GM04503 (cell line): ENCODE results near the gene GPR137B.
"Not testable (repeated sequence)": the region's sequence is repeated elsewhere in the genome, so short reads cannot be mapped to it uniquely, and the experiment has no call there.

Experiments
- DNase-seq: peaks from one replicate; pipeline ENCODE4 v3.0.0-alpha.2; 2012; ENCODE audit warnings: low read depth

GPR137B gene

DNA sequence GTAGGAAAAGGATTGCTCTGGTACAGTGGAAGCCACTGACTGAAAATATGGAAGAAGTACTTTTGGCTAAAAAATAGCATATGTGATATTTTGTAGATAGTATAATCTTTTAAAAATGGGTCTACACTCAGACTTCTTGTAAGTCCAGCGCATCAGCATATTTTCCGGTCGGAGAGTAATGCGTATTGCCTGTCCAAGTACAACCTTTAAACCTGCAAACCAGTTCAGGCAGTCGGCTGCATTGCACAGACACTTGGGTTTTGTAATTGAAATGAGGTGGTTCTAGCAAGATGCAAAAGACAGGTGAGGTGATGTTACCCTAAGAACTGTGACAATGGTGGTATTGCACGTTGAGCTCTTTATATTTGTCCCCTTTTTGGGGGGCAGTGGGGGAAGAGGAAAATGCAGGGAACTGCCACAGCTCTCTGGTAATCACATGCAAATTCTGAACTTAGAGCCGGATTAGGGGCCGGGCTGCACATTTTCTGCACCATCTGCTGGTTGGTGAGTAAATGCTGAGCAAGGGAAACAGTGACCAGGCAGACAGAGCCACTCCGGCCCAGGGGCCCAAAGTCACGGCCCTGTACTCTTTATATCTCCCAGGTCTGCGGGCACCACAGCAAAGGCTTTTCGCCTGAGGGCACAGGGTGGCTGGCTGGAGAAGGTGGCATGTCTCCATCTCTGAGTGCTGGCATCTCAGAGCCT is 2.3 kb downstream of the GPR137B start:
- DNase-seq, result no peak

DNA sequence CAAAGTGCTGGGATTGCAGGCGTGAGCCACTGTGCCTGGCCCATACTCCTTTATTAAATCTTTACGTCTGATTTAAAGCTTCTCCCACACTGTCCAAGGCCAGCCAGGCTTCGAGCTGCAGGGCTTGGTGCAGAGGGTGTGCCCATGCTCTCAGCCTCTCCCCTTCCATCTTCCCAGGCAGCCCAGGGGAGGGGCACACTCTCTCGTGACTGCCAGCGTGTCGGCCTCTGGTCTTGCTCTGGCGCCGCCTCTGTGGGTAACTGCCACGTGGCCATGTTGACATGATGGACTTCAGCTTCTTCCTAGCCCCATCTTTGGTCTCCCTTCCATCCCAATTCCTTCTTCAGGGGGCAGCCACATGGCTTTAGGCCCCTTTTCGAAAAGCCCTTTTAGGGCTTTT is 4.7 kb downstream of the GPR137B start:
- DNase-seq, result no peak

DNA sequence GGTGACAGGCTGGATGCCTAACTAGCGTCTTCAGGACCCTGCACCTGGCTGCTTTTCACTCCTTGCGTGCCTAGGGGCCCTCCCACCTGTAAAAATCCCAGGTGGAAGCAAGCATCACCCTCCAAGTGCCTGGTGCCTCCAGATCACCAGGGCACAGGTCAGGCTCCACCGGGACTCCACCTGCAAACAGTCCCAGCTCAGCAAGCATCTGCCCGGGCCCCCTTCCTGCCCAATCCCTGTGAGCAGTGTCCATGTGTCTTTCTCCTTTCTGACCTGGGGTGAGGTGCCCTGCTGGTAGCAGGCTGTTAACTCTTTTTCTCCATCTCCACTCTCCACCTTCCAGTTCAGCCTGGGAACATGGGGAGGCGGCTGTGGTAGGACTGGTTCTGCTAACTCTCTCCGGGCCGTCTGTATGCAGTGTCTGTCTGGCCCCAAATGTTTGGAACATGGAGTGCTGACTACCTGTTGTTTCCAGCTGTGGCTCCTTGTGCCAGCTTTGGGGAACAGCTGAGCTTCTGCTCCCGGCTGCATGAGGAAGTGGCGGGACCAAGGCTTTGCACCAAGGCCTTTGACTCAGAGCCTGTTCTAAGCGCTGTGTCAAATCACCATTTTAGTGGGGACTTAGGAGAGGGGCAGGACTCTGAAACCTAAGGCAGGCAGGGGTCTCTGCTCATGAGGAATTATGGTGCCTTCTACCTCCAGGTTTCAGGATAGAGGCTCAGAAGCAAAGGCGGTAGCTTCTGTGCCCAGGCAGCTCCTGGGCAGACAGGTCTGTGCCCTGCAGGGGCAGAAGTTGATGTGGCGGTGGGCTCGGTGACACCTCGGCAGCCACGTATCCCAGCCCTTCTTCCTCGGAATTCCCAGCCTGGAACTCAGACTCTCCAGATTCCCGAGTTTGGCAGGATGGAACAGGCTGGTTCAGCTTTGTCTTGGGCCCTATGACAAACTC is 5.5 kb downstream of the GPR137B start:
- no peak for DNase-seq

DNA sequence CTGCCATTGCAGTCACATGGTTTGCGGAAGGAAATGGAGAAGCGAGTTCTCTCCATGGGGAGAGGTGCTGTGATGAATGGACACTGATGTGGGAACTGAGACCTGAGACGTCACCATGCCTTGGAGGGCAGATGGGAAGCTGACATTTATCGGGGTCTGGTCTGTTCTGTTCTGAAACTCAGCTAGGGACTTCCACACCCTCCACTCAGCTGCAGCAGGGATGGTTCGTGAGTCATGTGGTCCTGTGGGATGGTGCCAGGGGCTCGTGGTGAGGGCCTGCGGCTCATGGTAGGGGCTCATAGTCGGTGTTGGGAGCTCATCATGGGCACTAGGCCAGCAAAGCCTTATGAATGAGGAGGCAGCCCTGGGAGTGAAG is 6.1 kb downstream of the GPR137B start:
- DNase-seq, result no peak

DNA sequence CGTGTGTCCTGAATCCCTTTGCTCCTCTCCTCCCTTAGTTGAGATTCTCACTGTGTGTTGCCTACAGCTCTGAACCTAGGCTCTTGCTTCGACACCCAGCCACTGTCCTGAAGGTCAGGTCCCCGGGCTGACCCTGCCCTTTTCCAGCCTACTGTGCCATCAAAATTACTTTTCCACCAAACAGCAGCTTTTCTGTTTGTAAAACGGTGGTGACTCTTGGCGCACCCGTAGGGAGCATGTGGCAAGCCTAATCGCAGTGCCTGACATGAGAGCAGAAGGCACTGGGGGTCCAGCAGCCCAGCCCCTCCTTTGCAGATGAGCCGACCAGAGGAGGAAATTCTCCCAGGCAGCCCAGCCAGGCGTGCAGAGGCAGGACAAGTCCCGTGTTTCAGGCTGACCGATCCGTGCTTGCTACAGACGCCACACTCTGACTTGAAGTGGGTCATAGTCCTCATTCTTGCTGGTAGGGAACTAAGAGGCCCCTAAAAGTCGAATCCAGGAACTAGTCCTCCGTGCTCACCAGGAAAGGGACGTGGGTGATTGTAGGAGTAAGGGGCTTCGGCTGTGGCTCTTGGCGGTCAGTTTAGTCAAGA is 6.8 kb downstream of the GPR137B start:
- no peak for DNase-seq

DNA sequence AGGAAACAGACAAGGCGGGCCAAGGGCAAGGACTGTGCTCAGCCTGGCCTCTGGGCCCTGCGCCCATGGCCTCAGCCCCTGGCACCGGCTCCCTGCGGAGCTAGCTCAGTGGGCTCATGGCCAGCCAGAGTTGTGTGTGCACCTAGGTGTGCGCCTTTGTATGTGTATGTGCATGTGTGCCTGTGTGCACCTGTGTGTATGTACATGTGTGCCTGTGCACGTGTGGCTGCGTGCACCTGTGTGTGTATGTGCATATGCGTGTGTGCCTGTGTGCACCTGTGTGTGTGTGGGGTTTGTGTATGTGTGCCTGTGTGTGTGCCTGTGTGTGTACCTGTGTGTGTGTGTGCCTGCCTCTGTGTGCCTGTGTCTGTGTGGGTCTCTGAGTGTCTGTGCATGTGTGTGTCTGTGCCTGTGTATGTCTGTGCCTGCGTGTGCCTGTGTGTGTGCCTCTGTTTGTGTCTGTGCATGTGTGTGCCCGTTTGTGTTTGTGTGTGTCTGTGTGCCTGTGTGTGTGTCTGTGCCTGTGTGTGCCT is 7.4 kb downstream of the GPR137B start:
- DNase-seq, result no peak

DNA sequence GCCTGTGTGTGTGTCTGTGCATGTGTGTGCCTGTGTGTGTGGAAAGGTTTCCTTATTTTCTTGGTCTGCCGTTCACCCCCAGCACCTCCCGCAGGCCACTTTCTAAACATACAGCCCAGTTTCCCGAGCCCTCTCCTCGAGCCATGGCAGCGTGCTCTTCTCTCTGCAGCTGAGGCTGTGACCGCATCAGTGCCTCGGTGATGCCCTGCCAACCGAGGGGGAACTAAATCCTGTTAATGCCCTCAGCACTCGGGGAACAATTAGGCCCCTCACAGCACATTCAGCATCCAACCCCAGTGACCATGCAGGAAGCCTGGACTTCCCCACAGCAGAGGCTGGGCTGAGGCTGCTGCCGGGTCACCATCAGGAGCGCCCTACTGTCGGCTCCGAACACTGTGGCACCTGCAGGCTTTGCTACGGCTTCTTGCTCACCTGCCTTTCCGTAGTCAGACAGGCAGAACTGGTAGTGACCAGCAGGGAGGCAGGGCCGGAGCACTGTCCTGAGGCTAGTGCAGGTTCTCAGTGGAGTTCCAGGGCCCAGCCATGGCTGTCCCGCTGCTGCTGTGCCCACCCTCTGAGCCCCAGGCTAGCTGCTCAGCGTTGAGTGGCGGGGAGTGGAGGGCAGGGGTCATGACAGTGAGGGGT is 8.1 kb downstream of the GPR137B start:
- DNase-seq, result no peak

DNA sequence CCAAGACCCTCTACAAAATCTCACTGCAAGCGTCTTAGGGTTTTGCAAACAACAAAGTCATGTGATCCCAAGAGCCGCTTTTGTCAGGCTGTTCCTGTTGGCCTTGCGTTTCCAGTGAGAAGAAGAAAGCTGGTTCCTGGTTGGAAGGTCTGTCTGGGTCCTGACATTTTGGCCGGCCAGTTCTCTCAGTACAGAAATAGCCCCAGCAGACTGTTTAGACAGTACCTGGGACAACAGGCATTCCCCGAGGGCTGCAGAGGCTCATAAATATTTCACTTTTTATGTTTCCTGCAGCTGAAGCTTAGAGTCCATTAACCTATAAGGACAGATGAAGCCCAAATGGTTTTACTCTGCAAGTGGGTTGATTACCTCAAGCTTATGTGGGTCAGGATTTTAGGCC is 8.6 kb downstream of the GPR137B start:
- DNase-seq, result no peak

DNA sequence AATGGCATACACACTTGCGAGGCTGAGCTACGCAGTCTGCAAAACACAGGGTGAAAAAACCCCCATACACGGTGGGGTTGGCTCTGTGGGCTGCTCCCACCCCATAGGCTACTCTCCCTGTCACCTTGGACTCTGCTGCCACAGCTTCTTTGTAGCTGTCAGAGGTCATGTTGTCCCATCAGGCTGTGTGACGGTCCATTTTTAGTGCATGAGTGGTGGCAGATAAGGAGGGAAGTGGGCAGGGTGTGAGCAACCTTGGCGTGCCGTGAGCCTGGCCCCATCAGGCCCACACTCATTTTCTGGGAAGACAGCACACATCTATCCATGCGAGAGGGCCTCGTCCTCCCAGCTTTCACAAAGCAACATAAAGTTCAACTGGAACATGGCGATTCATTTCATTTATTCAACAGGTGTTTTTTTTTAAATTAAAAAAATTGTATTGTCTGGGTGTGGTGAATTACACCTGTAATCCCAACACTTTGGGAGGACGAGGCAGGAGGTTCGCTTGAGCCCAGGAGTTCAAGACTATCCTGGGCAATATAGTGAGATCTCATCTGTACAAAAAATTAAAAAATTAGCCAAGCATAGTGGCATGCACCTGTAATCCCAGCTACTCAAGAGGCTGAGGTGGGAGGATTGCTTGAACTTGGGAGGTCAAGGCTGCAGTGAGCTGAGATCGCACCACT is 9.5 kb downstream of the GPR137B start:
- DNase-seq, result no peak

DNA sequence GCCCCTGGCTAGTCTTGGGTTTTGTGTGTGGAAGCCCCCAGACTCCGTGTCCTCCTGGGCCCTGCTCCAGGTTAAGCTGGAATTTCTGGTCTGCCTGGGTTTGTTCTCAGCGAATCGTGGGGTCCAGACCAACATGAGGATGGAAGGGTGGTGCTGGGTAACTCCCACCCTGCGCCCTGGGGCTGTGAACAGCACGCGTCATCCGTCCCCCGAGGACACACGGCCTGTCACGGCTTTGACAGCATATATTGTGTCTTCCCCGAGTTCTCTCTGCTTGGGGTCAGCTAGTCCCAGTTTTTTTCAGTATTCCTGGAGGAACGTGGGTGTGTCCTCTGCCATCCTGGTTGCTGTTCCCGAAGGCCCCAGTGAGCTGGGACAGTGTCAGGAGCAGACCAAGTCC is 11.8 kb downstream of the GPR137B start:
- DNase-seq, result no peak

DNA sequence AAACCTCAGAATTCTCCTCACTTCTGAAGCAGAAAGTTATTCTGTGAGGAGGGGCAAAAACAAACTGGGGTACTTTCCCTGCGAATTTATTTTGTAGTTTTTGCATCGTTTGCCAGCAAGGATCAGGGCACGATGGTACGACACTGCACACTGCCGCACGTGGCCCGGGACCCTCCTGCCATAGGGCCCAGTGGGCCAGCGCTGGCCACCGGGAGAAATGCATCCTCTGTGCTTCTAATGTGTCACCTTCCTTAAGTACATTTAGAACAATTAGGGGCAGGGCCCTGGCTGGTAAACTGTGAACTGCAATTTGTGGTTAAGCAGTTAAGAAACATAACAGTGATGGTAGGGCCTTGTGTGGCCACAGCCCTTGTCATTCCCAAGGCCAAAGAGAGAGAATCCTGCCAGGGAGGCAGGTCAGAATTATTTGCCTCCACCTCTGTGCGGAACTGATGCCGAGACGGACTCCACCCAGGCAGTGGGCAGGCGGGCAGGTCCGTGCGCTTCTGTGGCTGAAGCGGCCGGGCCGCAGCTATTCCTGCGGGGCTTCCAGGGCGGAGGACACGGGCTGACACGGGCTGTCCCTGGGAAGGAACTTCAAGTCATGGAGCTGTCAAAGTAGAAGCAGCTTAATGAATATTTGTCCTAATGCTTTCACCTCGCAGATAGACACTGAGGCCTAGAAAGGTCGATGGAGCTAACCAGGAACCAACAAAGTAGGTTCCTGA is 12.5 kb downstream of the GPR137B start:
- DNase-seq, result no peak

DNA sequence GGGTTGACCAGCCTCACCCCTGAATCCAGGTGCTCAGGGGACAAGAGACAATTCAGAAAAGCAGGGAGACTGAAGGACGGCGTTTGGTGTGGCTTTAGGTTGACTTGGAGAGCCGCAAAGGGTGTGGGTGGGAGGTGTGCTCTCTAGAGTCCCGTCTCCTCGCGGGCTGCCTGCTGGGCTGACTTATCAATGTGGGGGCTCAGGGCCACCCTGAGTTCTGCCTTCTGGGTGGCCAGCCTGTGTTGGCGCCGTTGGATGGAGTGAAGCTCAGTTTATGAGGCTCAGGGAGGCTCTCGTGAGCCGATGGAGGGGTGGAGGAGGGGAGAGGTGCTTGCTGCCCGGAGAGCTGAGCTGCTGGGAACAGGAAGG is 13.0 kb downstream of the GPR137B start:
- DNase-seq, result no peak

DNA sequence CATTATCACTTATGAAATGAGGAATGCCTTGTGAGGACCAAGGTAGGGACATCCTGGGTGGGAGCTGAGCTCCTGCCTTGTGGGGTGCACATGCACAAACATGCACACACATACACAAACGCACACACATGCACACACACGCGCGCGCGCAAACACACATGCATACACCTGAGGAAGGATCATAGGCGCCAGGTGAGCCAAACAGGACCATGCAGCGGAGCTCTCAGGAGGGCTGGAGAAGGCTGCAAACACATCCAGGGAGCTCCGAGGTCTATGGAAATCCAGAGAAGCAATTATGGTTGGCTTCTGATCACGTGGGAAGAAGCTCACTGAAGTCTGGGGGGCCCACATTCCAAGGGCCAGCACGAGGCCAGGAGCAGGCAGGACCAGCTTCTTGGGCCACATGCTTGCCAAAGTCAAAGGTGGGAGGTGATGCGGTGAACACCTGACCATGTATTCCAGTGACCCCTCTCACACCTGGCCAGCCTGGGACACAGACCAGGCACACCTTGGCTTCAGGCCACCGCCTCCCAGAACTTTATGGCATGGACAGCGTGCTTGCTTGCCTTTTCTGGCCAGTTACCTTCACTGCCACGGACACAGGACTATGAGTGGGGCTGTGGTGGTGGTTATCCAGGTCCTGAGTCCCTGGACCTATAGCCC is 13.6 kb downstream of the GPR137B start:
- no peak for DNase-seq

DNA sequence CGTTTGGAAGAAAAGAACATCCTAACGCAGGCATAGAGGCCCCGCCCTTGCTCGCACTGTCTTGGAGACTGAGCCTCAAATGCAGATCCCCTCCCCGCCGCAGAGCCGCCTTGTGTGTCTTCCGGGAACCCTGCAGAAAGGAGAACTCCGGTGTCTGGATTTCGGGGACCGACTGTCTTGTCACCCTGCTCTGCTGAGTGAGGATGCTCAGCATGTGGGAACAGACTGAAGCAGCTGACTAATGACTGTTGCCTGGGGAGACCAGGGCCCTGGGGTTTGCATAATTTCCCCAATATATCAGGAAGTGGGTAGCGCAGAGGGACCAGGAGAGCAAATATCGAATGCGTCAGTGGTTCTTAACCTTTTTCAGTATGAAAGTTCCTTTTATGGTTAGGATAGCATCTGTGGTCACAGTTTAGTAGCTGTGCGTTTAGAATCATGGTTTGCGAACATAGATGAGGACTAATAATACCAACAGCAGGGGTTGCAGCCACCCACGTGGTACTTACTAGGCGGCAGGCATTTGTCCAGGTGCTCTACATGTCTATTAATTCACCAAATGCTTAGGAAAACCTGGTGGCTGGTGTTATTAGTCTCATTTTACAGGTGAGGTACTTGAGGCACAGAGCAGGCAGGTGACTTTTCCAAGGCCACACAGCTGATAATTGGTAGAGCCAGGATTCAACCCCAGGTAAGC is 14.3 kb downstream of the GPR137B start:
- no peak for DNase-seq

DNA sequence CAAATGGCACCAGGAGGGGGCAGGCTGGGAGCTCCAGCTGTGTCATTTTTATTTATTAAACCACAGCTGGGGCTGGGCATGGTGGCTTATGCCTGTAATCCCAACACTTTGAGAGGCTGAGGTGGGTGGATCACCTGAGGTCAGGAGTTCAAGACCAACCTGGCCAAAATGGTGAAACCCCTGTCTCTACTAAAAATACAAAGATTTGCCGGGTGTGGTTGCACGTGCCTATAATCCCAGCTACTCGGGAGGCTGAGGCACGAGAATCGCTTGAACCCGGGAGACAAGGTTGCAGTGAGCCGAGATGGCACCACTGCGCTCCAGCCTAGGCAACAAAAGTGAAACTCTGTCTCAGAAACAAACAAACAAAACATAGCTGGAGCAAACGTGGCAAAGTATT is 15.7 kb downstream of the GPR137B start:
- not testable (repeated sequence) for DNase-seq

DNA sequence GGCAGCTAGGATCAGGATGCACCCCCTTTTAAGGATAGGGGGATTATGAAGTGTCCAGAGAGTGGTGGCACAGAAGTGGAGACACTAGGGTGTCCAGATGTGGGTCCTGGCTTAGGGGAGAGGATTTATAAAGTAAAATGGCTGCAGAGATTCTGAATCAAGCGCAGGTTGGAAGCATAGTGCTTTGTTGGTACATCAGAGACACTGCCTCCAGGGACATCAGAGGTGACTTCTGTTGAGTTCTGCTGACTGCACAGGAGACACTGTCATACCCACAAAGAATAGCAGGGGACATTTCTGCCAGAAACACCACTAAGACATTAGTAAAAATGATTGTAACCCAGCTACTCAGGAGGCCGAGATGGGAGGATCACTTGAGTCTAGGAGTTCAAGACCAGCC is 16.4 kb downstream of the GPR137B start:
- DNase-seq, result no peak

DNA sequence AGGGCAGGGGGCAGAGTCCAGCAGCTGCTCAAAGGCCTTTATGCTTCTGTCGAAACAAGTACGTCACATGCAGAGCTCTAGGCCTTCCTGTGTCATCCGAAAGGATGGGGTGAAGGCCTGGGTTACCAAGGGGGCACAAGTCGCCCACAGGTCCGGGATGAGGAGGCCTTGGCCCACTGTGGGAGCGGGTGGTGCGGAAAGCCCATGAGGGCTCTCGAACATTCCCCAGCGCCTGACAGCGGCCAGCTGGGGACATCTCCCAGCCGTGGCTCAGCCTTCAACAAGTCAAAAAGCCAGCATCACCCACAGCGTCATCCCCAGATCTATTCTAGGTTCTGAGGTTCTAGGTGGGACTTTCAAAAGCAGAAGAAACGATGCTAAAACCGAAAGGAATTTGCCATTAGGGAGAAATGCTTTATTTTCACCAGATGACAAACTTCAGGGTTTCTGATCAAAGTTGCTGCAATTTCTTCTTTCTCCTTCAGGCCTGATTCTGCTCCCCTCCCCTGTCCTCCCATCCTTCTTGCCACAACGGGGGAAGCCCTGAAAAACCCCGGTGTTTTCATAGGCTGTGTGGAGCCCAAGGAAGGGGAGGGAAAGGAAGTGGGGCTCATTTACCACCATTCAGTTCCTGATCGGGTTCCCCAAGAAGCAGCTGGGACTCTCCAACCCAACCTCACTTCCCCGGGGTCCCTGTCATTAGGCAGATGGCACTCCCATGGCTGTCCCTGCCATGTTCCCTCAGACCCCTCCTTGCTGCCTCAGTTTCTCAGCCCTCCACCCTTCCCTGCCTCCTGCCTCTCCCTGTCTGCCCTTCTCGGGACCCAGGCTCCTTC is 17.6 kb downstream of the GPR137B start:
- no peak for DNase-seq

DNA sequence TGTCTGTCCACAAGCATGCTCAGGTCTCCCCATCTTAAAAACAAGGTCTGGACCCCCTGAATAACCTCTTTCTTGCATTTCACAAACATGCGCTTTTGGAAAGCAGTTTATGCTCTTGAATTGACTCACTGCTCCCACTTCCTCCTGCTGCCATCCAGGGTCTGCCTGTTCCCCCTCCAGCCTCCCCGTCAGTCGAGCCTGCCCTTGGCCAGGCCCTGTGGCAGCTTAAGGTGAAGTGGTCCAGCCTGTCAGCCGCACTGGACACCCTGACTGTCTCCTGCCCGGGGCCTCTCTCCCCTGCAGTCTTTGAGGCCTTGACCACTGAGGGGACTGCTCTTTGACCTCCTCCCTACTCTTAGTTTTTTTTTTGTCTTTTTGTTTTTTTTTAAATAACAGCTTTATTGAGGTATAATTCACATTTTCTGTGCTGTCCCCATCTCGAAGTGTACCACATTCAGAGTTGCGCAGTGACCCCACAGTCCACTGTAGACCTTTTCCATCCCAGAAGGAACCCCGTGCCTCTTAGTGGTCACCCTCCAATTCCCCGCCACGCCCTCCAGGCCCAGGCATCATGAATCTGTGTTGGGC is 18.3 kb downstream of the GPR137B start:
- no peak for DNase-seq

DNA sequence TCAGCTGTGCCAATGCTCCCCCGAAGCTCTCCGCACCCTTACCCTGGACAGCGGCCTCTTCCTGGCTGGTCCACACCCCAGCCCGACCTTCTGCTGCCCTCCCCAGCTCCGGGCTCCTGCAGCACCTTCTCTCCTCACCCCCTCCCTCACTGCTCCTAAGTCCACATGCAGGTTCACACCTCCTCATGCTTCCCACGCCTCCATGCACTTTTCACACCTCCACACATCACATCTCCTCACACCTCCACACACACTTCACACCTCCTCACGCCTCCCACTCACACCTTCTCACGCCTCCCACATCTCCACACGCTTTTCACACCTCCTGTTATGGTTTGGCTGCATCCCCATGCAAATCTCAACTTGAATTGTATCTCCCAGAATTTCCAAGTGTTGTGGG is 18.9 kb downstream of the GPR137B start:
- no peak for DNase-seq
